Endothelial cell of umbilical vein (primary cell): Measurements from ENCODE around the gene PTPN6.

Experiments used
- CTCF ChIP-seq, 2 donors: IDR thresholded peaks; 1 replicate in 1 of 2; 2 replicates in 1 of 2; pipeline ENCODE4 v1.5.1; 2011; ENCODE audit warnings: low read length in 2 of 2, mild to moderate bottlenecking in 2 of 2, moderate library complexity in 2 of 2, control low read depth in 1 of 2, inconsistent platforms in 1 of 2, low read depth in 1 of 2; ENCODE audit not compliant: insufficient read depth in 1 of 2; ENCODE audit errors: extremely low read depth in 1 of 2
- EZH2 ChIP-seq: IDR thresholded peaks from 2 replicates; pipeline ENCODE4 v1.6.1; 2012; ENCODE audit warnings: borderline replicate concordance, low read depth, mild to moderate bottlenecking, moderate library complexity, low read length, inconsistent platforms; ENCODE audit not compliant: severe bottlenecking
- POLR2A ChIP-seq: IDR thresholded peaks from 2 replicates; pipeline ENCODE4 v1.6.1; 2012; ENCODE audit warnings: low read depth, mild to moderate bottlenecking, control low read depth, low read length

DNA sequence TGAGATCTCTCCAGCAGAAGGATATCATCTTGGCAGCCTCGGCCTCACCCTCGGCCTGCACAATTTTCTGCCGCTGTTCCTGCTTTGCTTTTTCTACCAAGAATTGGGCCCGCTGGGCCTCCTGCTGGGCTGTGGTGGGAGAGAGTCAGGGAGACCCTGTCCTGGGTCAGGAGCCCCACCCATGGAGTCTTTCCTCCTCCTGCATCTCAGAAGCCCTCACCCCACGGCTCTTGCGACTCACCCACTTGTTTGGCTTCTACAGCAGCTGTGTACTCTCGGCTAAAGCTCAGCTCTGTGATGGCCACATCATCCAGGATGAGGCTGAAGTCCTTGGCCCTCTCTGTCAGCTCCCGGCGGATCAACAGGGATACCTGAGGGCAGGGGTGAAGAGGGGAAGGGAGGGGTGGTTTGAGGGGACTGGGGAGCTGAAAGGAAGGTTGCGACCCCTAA is 16.5 kb downstream of the PTPN6 start:
- TF ChIP-seq CTCF (IDR thresholded peaks at IDR 0.05; ENCODE audit: extremely low read depth in 1 of 2, insufficient read depth in 1 of 2, low read depth in 1 of 2, low read length in 2 of 2) = no peak
- no peak for TF ChIP-seq POLR2A
- no peak for TF ChIP-seq EZH2
